ENCODE results near the gene AIFM3.

DNA sequence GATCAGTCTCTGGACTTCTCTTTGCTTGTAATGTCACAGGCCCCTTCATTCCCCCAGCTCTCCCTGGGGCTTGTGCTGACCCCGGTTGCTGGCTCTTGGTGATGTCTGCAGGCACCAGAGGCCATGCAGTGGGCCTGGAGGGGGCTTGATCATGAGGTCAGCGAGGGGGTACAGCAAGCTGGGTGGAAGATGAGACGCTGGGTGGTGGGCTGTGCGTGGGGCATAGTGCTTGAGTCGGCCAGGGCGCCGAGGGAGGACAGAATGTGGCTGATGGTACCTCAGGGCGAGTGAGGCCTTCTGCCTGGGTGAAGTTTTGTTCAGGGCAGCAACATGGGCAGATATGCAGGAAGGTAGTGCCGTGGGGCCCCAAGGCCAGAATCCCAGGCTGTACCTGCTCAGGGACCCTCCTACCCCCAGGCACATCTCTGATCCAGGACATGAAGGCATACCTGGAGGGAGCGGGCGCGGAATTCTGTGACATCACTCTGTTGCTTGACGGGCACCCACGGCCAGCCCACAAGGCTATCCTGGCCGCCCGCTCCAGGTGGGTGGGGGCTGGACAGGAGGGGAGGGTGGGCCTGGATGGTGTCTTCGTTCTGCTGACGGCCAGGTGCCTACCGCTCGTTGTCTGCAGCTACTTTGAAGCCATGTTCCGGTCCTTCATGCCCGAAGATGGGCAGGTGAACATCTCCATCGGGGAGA lies 28.4 kb downstream of the AIFM3 start:
- no peak for TF ChIP-seq EP300 (IDR thresholded peaks at IDR 0.05)
- no peak for TF ChIP-seq NR3C1 (IDR thresholded peaks at IDR 0.05)
- TF ChIP-seq, protein P1, sequence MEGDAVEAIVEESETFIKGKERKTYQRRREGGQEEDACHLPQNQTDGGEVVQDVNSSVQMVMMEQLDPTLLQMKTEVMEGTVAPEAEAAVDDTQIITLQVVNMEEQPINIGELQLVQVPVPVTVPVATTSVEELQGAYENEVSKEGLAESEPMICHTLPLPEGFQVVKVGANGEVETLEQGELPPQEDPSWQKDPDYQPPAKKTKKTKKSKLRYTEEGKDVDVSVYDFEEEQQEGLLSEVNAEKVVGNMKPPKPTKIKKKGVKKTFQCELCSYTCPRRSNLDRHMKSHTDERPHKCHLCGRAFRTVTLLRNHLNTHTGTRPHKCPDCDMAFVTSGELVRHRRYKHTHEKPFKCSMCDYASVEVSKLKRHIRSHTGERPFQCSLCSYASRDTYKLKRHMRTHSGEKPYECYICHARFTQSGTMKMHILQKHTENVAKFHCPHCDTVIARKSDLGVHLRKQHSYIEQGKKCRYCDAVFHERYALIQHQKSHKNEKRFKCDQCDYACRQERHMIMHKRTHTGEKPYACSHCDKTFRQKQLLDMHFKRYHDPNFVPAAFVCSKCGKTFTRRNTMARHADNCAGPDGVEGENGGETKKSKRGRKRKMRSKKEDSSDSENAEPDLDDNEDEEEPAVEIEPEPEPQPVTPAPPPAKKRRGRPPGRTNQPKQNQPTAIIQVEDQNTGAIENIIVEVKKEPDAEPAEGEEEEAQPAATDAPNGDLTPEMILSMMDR (IDR thresholded peaks at IDR 0.05), result no peak
- no peak for TF ChIP-seq POLR2A (IDR thresholded peaks at IDR 0.05; ENCODE audit: low read length)
- no peak for TF ChIP-seq HDAC2 (IDR thresholded peaks at IDR 0.05)
- TF ChIP-seq, protein P2, sequence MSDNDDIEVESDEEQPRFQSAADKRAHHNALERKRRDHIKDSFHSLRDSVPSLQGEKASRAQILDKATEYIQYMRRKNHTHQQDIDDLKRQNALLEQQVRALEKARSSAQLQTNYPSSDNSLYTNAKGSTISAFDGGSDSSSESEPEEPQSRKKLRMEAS (IDR thresholded peaks at IDR 0.05), result no peak
- TF ChIP-seq ZC3H11A (IDR thresholded peaks at IDR 0.05), result no peak
- no peak for TF ChIP-seq SMC3 (IDR thresholded peaks at IDR 0.05)
- no peak for TF ChIP-seq MYC (IDR thresholded peaks at IDR 0.05; ENCODE audit: borderline replicate concordance, low read length)
- TF ChIP-seq RAD21 (conservative IDR thresholded peaks at IDR 0.05 in 1 of 2, IDR thresholded peaks at IDR 0.05 in 1 of 2), result no peak
- no peak for TF ChIP-seq EHMT2 (IDR thresholded peaks at IDR 0.05; ENCODE audit: low read depth)
- TF ChIP-seq CEBPB (IDR thresholded peaks at IDR 0.05), result no peak

All from A549 (cell line).